Activated naive CD8-positive, alpha-beta T cell treated with anti-CD3 and anti-CD28 coated beads, Interleukin-2, amount 10 ng/mL, durations not matched to agents 7 days and 5 days (primary cell): ENCODE data around the gene CLSTN3. TPM values are rescaled to one million over a fixed set of nuclear protein-coding genes. Genes with fewer than 3 reads are reported as not detected.

Experiments used
- ATAC-seq: fragments of 150-1000 bp; cut with Tn5 transposase; one replicate; pipeline ENCODE4 v1.10.0; 2021; ENCODE audit warnings: low read depth, moderate library complexity
- POLR2A ChIA-PET: fragments of 350-600 bp; sonication (Branson Sonifier 250); formaldehyde crosslinking; loops from one replicate; lab custom pipeline; 2021; ENCODE audit warnings: antibody characterized with exemption; lab: Charles Lee
- DNase-seq: peaks from one replicate; pipeline ENCODE4 v3.0.0; 2021
- H3K27ac Mint-ChIP-seq: one replicate; pipeline ENCODE4 v1.8.0; 2022; ENCODE audit warnings: mild to moderate bottlenecking, mixed read lengths
- H3K27me3 Mint-ChIP-seq: one replicate; pipeline ENCODE4 v1.8.0; 2022; ENCODE audit warnings: mild to moderate bottlenecking, moderate library complexity, mixed read lengths
- H3K36me3 Mint-ChIP-seq: one replicate; pipeline ENCODE4 v1.8.0; 2021; ENCODE audit warnings: mild to moderate bottlenecking, mixed read lengths
- H3K4me1 Mint-ChIP-seq: one replicate; pipeline ENCODE4 v1.8.0; 2021; ENCODE audit warnings: mixed read lengths
- H3K4me3 Mint-ChIP-seq: one replicate; pipeline ENCODE4 v1.8.0; 2022; ENCODE audit warnings: mild to moderate bottlenecking, moderate library complexity, mixed read lengths
- H3K9me3 Mint-ChIP-seq: one replicate; pipeline ENCODE4 v1.8.0; 2021; ENCODE audit warnings: mixed read lengths
- total RNA-seq, 2 experiments: library from RNA; stranded (reverse); gene quantifications; one replicate each; pipeline ENCODE4 v1.2.3, GENCODE V29; 2021

CLSTN3 gene
- total RNA-seq, 2 experiments from 2014 or later = 99.3 to 104 TPM

DNA sequence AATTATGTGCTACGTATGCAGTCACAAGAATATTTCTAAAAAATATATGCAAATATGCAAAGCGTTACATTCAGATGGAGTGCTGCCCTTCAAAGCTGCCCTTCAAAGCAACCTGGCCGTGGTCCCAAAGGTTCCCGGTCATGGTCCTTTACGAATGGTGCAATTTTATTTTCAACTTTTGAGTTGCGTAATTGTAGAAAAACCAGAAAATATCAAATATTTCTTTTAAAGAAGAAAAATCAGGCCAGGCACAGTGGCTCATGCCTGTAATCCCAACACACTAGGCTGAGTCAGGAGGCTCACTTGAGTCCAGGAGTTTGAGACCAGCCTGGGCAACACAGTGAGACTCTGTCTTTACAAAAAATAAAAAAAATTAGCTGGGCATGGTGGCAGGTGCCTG, 21.4 kb downstream of the CLSTN3 start:
- Mint-ChIP-seq H3K36me3 (peaks cover 20% of the 10 kb centered on the region), H3K27ac (no peak overlapping the region), H3K9me3 (no peaks in the 10 kb centered on the region), H3K27me3 (no peaks in the 10 kb centered on the region), H3K4me1 (peaks cover 9% of the 10 kb centered on the region), H3K4me3 (no peak overlapping the region)
- POLR2A ChIA-PET = interaction anchor here (0.7 kb wide), 1 partner anchor 289 kb away, joined by 3 read pairs; no protein-coding TSS in a partner anchor
- ATAC-seq (no peak), DNase-seq (no peak)

DNA sequence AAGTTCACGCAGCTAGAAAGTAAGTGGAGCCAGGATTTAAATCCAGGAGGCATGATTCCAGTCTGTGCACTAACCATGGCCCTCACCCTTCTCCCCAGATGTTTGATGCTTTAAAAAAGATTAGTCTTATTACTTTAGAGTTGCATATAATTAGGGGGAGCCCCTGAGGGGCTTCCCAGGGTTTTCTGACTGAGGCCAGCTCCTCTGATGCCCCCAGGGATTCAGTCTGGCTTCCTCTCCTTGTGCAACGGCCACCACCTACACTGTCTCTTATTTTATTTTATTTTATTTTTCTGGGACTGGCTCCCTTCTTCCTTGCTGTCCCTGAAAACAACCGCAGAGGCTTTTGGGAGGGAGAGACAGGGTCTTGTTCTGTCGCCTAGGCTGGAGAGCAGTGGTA, 22.6 kb downstream of the CLSTN3 start:
- POLR2A ChIA-PET = no interaction called here
- no peaks in the 10 kb centered on the region for H3K27me3 Mint-ChIP-seq
- H3K4me3 Mint-ChIP-seq = no peak overlapping the region
- H3K36me3 Mint-ChIP-seq = peaks cover 18% of the 10 kb centered on the region
- ATAC-seq (no peak), DNase-seq (no peak)
- H3K4me1 Mint-ChIP-seq = peaks cover 8% of the 10 kb centered on the region
- no peak overlapping the region for H3K27ac Mint-ChIP-seq
- H3K9me3 Mint-ChIP-seq = no peaks in the 10 kb centered on the region

DNA sequence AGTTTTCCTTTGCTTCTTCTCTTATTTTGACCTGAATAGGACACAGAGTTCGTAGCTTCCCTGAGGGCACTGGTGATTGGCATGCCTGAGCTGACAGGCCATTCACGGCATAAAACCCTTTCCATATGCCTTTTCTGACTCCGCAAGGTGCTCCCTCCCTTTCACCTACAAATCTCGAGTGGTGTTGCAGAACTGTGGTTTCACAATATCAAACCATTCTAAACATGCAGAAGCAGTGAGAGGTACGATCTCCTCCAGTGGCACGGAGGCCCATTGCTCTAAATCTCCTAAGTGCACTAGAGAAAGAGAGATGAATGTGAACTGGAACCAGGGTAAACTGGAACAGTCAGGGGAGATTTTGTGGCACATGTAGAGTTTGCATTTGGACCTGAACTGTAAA, 23.9 kb downstream of the CLSTN3 start:
- peak overlapping the region; percentile 60 for H3K27ac Mint-ChIP-seq
- no peaks in the 10 kb centered on the region for H3K4me1 Mint-ChIP-seq
- DNase-seq (no peak), ATAC-seq (no peak)
- H3K9me3 Mint-ChIP-seq = no peaks in the 10 kb centered on the region
- no peak overlapping the region for H3K4me3 Mint-ChIP-seq
- no peaks in the 10 kb centered on the region for H3K27me3 Mint-ChIP-seq
- peaks cover 10% of the 10 kb centered on the region for H3K36me3 Mint-ChIP-seq
- POLR2A ChIA-PET = no interaction called here

DNA sequence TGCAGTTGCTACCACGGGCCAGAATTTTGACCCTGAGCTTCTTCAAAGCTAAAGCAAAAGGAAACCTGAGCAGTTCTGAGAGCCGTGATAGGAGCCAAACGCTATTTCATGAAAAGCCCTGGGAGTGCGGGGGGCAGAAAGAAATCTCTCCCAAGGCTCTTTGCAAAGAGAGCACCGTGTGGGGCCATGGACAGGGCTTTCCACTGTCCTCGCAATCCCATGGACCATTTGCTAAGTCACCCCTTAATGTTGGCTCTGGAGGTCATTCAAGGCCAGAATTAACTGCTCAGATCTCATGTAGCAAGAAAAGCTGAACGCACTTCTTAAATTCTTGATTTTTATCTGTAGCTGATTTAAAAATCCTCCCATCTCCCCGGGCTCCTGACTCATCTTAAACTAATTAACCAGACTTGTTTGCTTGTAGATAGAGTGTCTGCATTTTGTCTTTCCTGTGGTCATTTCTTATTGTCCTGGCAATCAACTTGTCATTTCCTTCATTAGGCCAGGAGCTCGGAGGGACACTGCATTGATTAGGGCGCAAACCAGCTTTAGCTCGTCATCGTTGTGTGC, 24.8 kb downstream of the CLSTN3 start:
- Mint-ChIP-seq H3K36me3 (peaks cover 7% of the 10 kb centered on the region), H3K4me1 (no peaks in the 10 kb centered on the region), H3K4me3 (no peak overlapping the region), H3K27me3 (no peaks in the 10 kb centered on the region), H3K27ac (no peak overlapping the region), H3K9me3 (no peaks in the 10 kb centered on the region)
- ATAC-seq = no peak
- POLR2A ChIA-PET = interaction anchor here (1.2 kb wide), 1 partner anchor 34 kb away, joined by 3 read pairs; the partner anchor contains the start of gene PEX5
- DNase-seq = no peak

DNA sequence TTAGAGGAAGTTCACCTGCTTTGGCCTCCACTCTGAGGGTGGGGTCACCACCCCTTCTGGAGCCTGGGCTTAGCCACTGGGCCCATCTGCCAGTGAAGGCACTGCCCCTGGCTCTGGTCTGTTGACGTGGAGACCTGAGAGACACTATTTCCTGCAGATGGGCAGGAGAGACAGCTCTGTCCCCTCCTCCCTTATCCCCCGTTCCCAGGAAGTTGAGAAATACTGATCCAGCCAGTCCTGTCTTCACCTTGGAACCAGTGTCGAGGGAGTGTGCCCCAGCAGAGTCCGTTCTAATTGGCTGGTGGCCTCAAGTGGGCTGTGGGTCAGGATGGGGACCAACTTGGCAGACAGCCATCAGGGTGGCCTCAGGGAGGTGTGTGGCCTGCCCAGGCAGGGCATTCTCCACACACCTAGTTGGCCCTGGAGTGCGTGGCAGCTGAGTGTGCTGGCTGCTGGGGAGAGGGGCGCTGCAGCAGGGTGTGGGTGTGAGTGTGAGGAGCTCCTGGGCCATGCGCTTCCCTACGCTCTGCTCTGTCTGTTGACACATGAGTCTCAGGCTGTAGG, 25.4 kb downstream of the CLSTN3 start:
- no peaks in the 10 kb centered on the region for H3K27me3 Mint-ChIP-seq
- peaks cover 4% of the 10 kb centered on the region for H3K36me3 Mint-ChIP-seq
- ATAC-seq (no peak), DNase-seq (no peak)
- H3K4me3 Mint-ChIP-seq = no peak overlapping the region
- no peak overlapping the region for H3K27ac Mint-ChIP-seq
- no peaks in the 10 kb centered on the region for H3K9me3 Mint-ChIP-seq
- POLR2A ChIA-PET = interaction anchor here (1.2 kb wide), 1 partner anchor 34 kb away, joined by 3 read pairs; the partner anchor contains the start of gene PEX5
- H3K4me1 Mint-ChIP-seq = no peaks in the 10 kb centered on the region

DNA sequence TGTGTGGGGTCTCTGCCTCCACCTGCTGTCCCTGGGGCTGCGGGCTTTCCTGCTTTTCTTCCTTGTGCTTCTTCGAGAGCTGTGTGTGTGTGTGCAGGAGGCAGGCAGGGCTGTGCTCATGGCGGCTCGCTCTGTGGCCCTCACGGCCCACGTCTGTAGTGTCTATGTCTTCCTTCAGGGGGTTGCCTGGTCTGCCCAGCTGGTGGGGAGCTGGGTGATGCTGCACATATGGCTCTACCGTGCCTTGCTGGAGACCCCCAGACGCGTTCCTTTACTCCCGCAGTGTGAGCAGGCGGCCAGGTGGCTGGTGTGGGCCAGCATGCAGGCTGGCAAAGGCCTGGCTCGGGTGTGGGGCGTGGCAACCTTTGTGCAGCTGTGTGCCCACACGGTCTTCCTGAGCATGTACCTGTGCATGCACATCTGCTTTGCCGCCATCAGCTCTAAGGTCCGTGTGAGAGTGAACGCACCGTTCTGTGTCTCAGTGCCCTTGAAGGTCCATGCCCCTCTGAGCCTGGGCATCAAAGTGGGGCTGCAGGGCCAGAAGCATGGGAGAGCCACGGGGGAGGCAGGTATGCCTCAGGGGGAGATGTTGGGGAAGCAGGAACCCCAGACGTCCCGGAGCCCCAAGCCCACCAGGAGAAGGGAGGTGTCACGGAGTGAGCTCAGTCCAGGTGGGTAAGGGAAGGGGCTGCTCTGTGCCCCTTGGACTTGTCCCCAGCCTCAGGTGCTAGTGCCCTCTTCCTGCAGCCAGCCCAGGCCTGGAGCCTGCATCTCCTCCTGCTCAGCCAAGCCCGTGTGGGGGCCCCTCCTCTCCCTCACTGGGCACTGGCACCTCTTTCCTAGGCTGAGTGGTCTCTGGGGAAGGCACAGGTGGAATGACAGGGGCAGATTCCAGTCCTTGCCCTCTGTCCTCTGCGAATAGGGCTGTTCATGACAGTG, 26.4 kb downstream of the CLSTN3 start:
- Mint-ChIP-seq H3K4me3 (no peak overlapping the region), H3K4me1 (no peaks in the 10 kb centered on the region), H3K9me3 (no peaks in the 10 kb centered on the region)

DNA sequence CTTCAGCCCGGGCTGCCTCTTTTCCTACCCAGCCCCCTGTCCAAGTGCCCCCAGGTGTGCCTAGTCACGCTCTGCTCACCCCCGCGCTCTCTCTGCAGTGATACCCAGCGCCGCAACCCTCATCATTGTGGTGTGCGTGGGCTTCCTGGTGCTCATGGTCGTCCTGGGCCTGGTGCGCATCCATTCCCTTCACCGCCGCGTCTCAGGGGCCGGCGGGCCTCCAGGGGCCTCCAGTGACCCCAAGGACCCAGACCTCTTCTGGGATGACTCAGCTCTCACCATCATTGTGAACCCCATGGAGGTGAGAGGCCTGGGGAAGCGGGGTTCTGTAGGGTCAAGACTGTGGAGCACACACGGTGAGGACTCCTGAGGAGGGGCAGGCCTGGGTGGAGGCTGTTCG, 27.2 kb downstream of the CLSTN3 start:
- Mint-ChIP-seq H3K36me3 (peaks cover 4% of the 10 kb centered on the region), H3K27ac (no peak overlapping the region), H3K4me3 (no peak overlapping the region), H3K27me3 (peaks cover 6% of the 10 kb centered on the region), H3K9me3 (no peaks in the 10 kb centered on the region), H3K4me1 (no peaks in the 10 kb centered on the region)
- POLR2A ChIA-PET = no interaction called here
- ATAC-seq (no peak), DNase-seq (no peak)

More for the DNA sequence above, 26.4 kb downstream of the CLSTN3 start:
- Mint-ChIP-seq H3K27ac (peak overlapping the region; percentile 17), H3K27me3 (peaks cover 2% of the 10 kb centered on the region), H3K36me3 (peaks cover 4% of the 10 kb centered on the region)
- POLR2A ChIA-PET = no interaction called here
- no peak for DNase-seq
- no peak for ATAC-seq

DNA sequence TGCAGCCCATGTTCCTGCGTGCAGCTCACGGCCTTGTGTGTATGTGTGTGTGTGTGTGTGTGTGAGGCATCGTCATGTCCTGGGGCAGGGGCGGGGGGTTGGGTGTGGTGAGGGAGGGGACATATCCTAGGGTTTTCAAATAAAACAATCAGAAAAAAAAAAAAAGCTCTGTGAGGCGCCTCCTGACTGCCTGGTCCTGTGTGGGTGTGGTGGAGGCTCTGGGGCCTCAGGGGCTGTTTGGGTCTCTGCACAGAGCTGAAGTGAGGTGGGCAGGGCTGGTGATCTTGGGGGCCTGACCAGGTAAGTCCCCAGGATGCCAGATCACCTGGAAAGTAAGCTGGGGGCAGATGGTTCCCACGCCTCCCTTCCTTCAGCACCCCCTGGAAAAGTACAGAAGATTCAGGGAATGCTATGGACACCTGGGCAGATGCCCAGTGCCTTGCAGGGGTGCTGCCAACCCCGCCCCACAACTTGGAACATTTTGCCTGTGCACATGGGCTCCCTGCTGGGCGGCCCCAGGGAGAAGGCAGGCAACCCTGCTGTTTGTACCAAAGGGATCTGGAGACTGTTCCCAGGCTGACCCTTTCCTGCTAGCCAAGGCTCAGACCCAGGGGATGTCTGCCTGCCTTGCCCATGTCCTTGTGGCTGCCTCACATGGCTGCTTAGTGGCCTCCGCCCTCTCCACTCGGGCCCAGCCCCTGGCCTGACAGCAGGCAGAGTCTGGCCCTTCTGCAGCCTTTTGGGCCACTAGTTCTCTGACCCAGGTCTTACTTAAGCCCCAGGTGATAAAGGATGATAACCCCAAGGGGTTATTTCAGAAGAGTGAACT, 28.8 kb downstream of the CLSTN3 start:
- H3K27ac Mint-ChIP-seq = no peak overlapping the region
- DNase-seq (no peak), ATAC-seq (no peak)
- H3K4me3 Mint-ChIP-seq = no peak overlapping the region
- H3K27me3 Mint-ChIP-seq = peaks cover 19% of the 10 kb centered on the region
- H3K9me3 Mint-ChIP-seq = no peaks in the 10 kb centered on the region
- POLR2A ChIA-PET = no interaction called here
- peaks cover 4% of the 10 kb centered on the region for H3K36me3 Mint-ChIP-seq
- H3K4me1 Mint-ChIP-seq = peaks cover 6% of the 10 kb centered on the region

DNA sequence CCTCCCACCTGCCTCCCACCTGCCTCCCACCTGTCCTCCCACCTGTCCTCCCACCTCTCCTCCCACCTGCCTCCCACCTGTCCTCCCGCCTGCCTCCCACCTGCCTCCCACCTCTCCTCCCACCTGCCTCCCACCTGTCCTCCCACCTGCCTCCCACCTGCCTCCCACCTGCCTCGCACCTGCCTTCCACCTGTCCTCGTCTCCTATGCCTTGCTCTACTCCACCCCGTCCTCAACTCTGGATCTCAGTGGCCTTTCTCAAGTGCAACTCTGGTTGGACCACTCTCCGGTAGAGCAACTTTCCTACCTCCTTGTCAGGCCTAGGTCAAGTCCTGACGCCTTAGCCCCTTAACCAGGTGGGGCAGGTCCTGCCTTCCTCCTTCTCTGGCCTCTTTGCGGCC, 30.0 kb downstream of the CLSTN3 start:
- ATAC-seq = no peak
- Mint-ChIP-seq H3K27me3 (peaks cover 20% of the 10 kb centered on the region), H3K4me3 (no peak overlapping the region), H3K9me3 (no peaks in the 10 kb centered on the region), H3K4me1 (peaks cover 6% of the 10 kb centered on the region), H3K36me3 (no peaks in the 10 kb centered on the region), H3K27ac (no peak overlapping the region)
- POLR2A ChIA-PET = no interaction called here
- DNase-seq = no peak

DNA sequence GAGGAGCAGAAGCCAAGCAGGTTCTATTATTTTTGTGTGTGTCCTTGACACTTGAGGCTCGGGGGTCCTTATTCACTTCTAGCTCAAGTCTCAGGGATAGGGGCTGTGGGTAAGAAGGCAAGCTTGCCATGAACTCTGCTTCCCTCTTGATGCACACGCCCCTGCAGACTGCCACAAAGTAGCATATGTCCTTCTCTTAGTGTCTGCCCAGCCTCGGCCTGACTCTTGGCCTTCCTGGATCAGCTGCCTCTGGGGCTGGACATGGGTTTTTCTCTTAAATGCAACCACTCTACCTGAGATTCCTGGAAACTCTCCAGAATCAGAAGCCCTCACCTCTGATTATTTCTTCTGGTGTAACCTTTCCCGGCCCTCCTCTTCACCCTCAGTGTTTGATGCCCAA, 31.2 kb downstream of the CLSTN3 start:
- Mint-ChIP-seq H3K36me3 (no peaks in the 10 kb centered on the region), H3K9me3 (no peaks in the 10 kb centered on the region), H3K4me1 (peaks cover 6% of the 10 kb centered on the region), H3K27me3 (peaks cover 29% of the 10 kb centered on the region), H3K27ac (no peak overlapping the region), H3K4me3 (no peak overlapping the region)
- DNase-seq (no peak), ATAC-seq (no peak)
- POLR2A ChIA-PET = no interaction called here

DNA sequence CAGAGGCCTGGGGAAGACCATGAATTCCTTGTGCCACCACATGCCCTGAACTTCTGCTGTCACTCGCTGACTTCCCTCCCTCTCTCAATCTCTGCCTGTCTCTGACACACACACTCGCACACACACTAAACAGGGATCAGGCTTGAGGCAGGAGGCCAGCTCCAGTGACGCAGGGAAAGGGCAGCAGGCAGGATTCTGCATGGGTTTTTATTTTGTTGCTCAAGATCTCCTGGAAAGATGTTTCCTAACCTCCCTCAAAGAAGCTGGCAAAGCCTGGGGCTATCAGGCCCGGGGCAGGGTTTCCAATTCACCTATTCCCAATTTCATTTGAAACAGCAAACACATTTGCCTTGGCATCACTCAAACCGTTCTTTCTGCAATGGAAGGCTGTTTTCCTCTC, 31.6 kb downstream of the CLSTN3 start:
- DNase-seq = no peak
- POLR2A ChIA-PET = interaction anchor here (0.6 kb wide), 1 partner anchor 138 kb away, joined by 4 read pairs; no protein-coding TSS in a partner anchor
- Mint-ChIP-seq H3K4me1 (peaks cover 6% of the 10 kb centered on the region), H3K9me3 (peaks cover 3% of the 10 kb centered on the region), H3K36me3 (no peaks in the 10 kb centered on the region), H3K27me3 (peaks cover 29% of the 10 kb centered on the region), H3K4me3 (no peak overlapping the region), H3K27ac (no peak overlapping the region)
- no peak for ATAC-seq

DNA sequence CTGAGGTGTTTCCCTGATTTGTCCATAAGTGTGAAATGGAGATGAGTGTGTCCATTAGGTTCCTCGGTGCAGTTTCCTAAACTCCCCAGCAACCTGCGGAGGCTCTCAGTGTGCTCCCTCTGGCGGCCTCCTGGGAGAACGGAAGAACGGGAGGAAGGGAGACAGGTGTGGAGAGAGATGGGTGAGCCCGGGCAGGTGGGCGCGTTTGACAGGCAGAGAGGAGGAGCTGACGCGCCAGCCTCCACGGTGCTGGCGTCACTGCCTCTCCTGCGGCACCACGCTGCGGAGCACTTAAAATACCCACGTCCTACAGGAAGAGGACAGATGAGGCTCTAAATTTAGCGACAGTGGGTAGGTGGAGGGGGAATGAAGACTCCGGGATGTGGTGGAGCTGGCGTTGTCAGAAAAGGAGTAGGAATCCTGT, 32.5 kb downstream of the CLSTN3 start:
- POLR2A ChIA-PET = interaction anchor here (0.9 kb wide), 1 partner anchor 219 kb away, joined by 3 read pairs; the partner anchor contains the start of genes C12orf57 and RNU7-1
- DNase-seq (no peak), ATAC-seq (peak; percentile 66)
- peaks cover 6% of the 10 kb centered on the region for H3K9me3 Mint-ChIP-seq
- peaks cover 29% of the 10 kb centered on the region for H3K27me3 Mint-ChIP-seq
- peaks cover 6% of the 10 kb centered on the region for H3K4me1 Mint-ChIP-seq
- H3K36me3 Mint-ChIP-seq = peaks cover 1% of the 10 kb centered on the region
- H3K27ac Mint-ChIP-seq = no peak overlapping the region
- H3K4me3 Mint-ChIP-seq = peak overlapping the region; percentile 31

DNA sequence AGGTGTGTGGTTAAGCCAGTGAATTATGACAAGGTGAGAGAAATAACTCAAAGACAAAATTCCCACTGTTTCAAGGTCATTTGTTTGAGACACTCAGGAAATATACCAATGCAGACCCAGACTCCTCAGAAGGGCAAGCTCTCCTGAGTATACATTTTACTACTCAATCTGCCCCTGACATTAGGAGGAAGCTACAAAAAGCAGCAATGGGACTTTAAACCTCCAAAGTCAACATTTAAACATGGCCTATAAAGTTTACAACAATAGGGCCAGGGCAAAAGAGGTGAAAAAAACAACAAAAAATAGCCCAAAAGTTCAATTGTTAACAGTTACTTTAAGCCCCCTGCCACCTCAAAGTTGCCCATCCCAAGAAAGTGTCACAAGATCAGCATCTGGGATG, 39.8 kb downstream of the CLSTN3 start:
- Mint-ChIP-seq H3K4me1 (no peaks in the 10 kb centered on the region), H3K36me3 (peaks cover 1% of the 10 kb centered on the region), H3K27ac (no peak overlapping the region), H3K9me3 (peaks cover 24% of the 10 kb centered on the region), H3K27me3 (peaks cover 27% of the 10 kb centered on the region), H3K4me3 (no peak overlapping the region)
- DNase-seq = no peak
- ATAC-seq = no peak
- POLR2A ChIA-PET = no interaction called here
